H9 (cell line): ENCODE measurements around the gene PTMA. TPM values are rescaled to one million over a fixed set of nuclear protein-coding genes. Genes with fewer than 3 reads are reported as not detected.

Experiments
- DNase-seq: peaks from one replicate; pipeline ENCODE4 v3.0.0-alpha.2; 2017
- H2AFZ ChIP-seq: one replicate; pipeline ENCODE4 v1.6.1; 2013; ENCODE audit warnings: mild to moderate bottlenecking, low read length, control low read depth, moderate library complexity
- H2AK5ac ChIP-seq: 2 replicates; pipeline ENCODE4 v1.6.1; 2013; ENCODE audit warnings: low read length, control low read depth, mixed read lengths; ENCODE audit not compliant: insufficient read length
- H2BK120ac ChIP-seq: one replicate; pipeline ENCODE4 v1.6.1; 2013; ENCODE audit warnings: low read depth, mild to moderate bottlenecking, low read length, control low read depth, inconsistent platforms; ENCODE audit not compliant: poor library complexity, severe bottlenecking
- H2BK12ac ChIP-seq: 2 replicates; pipeline ENCODE4 v1.6.1; 2013; ENCODE audit warnings: low read length, control low read depth, mixed read lengths, low read depth; ENCODE audit not compliant: insufficient read length
- H2BK15ac ChIP-seq: 2 replicates; pipeline ENCODE4 v1.6.1; 2013; ENCODE audit warnings: low read depth, low read length, control low read depth
- H2BK20ac ChIP-seq: one replicate; pipeline ENCODE4 v1.6.1; 2013; ENCODE audit warnings: low read depth, mild to moderate bottlenecking, low read length, control low read depth, inconsistent platforms; ENCODE audit not compliant: poor library complexity, severe bottlenecking
- H2BK5ac ChIP-seq: 2 replicates; pipeline ENCODE4 v1.6.1; 2013; ENCODE audit warnings: low read length, control low read depth, mixed read lengths; ENCODE audit not compliant: insufficient read length
- H3K14ac ChIP-seq: 2 replicates; pipeline ENCODE4 v1.6.1; 2013; ENCODE audit warnings: low read length, control low read depth; ENCODE audit not compliant: insufficient read depth
- H3K18ac ChIP-seq: 2 replicates; pipeline ENCODE4 v1.6.1; 2013; ENCODE audit warnings: low read depth, mild to moderate bottlenecking, mixed read lengths, low read length, control low read depth; ENCODE audit not compliant: insufficient read length
- H3K23ac ChIP-seq: 2 replicates; pipeline ENCODE4 v1.6.1; 2013; ENCODE audit warnings: low read length, control low read depth, mixed read lengths, low read depth; ENCODE audit not compliant: insufficient read length
- H3K23me2 ChIP-seq: 2 replicates; pipeline ENCODE4 v1.6.1; 2013; ENCODE audit warnings: low read depth, mild to moderate bottlenecking, mixed read lengths, low read length, control low read depth; ENCODE audit not compliant: insufficient read length, poor library complexity, severe bottlenecking
- H3K27ac ChIP-seq: 2 replicates; pipeline ENCODE4 v1.5.1; 2013; ENCODE audit warnings: low read length, control low read depth, mixed read lengths, low read depth; ENCODE audit not compliant: insufficient read length
- H3K27me3 ChIP-seq: 2 replicates; pipeline ENCODE4 v1.6.1; 2013; ENCODE audit warnings: low read length, control low read depth, inconsistent platforms; ENCODE audit not compliant: insufficient read depth
- H3K4ac ChIP-seq: 2 replicates; pipeline ENCODE4 v1.6.1; 2013; ENCODE audit warnings: low read depth, mild to moderate bottlenecking, control low read depth, inconsistent platforms, low read length, moderate library complexity
- H3K4me1 ChIP-seq: 2 replicates; pipeline ENCODE4 v1.6.1; 2013; ENCODE audit warnings: low read length, control low read depth, inconsistent platforms; ENCODE audit not compliant: insufficient read depth
- H3K4me2 ChIP-seq: 2 replicates; pipeline ENCODE4 v1.6.1; 2013; ENCODE audit warnings: low read length, control low read depth, mixed read lengths; ENCODE audit not compliant: insufficient read length, insufficient read depth
- H3K56ac ChIP-seq: 2 replicates; pipeline ENCODE4 v1.6.1; 2013; ENCODE audit warnings: low read depth, mild to moderate bottlenecking, mixed read lengths, low read length, control low read depth; ENCODE audit not compliant: insufficient read length
- H3K79me1 ChIP-seq: 2 replicates; pipeline ENCODE4 v1.6.1; 2013; ENCODE audit warnings: low read depth, mild to moderate bottlenecking, moderate library complexity, low read length, control low read depth, inconsistent platforms; ENCODE audit not compliant: insufficient read depth, poor library complexity, severe bottlenecking
- H3K79me2 ChIP-seq: 2 replicates; pipeline ENCODE4 v1.6.1; 2013; ENCODE audit warnings: low read length, control low read depth, inconsistent platforms; ENCODE audit not compliant: insufficient read depth
- H3K9ac ChIP-seq: 2 replicates; pipeline ENCODE4 v1.6.1; 2013; ENCODE audit warnings: low read length, control low read depth, mixed read lengths; ENCODE audit not compliant: insufficient read length; ENCODE audit errors: extremely low read depth
- H3K9me3 ChIP-seq: one replicate; pipeline ENCODE4 v1.6.1; 2013; ENCODE audit warnings: low read depth, low read length, inconsistent platforms; ENCODE audit not compliant: control insufficient read depth
- H3T11ph ChIP-seq: one replicate; pipeline ENCODE4 v1.6.1; 2013; ENCODE audit warnings: mild to moderate bottlenecking, low read length, control low read depth, inconsistent platforms
- H4K20me1 ChIP-seq: one replicate; pipeline ENCODE4 v1.6.1; 2013; ENCODE audit not compliant: control insufficient read depth, insufficient read length, insufficient read depth
- H4K5ac ChIP-seq: 2 replicates; pipeline ENCODE4 v1.6.1; 2013; ENCODE audit warnings: low read depth, mild to moderate bottlenecking, mixed read lengths, low read length, control low read depth; ENCODE audit not compliant: insufficient read length
- H4K8ac ChIP-seq: replicated peaks from 2 replicates; pipeline ENCODE4 v1.6.1; 2013; ENCODE audit warnings: low read length, control low read depth, mixed read lengths, low read depth; ENCODE audit not compliant: insufficient read length
- H4K91ac ChIP-seq: 2 replicates; pipeline ENCODE4 v1.6.1; 2013; ENCODE audit warnings: low read depth, mild to moderate bottlenecking, moderate library complexity, mixed read lengths, low read length, control low read depth; ENCODE audit not compliant: insufficient read length
- H3K27ac Mint-ChIP-seq, 3 experiments: 2 replicates in 2 of 3; 3 replicates in 1 of 3; pipeline ENCODE4 v1.8.0; 2020 to 2021; ENCODE audit warnings: mixed read lengths in 3 of 3, mild to moderate bottlenecking in 1 of 3, moderate library complexity in 1 of 3
- H3K27me3 Mint-ChIP-seq: 2 replicates; pipeline ENCODE4 v1.8.0; 2021; ENCODE audit warnings: low read depth, mild to moderate bottlenecking, moderate library complexity, mixed read lengths
- H3K36me3 Mint-ChIP-seq, 3 experiments: 2 replicates in 2 of 3; 3 replicates in 1 of 3; pipeline ENCODE4 v1.8.0; 2020 to 2021; ENCODE audit warnings: low read depth in 3 of 3, mixed read lengths in 3 of 3; ENCODE audit not compliant: insufficient read depth in 1 of 3
- H3K4me1 Mint-ChIP-seq, 2 experiments: 2 replicates each; pipeline ENCODE4 v1.8.0; 2020; ENCODE audit warnings: mixed read lengths in 2 of 2
- H3K4me3 Mint-ChIP-seq, 2 experiments: 2 replicates in 1 of 2; 3 replicates in 1 of 2; pipeline ENCODE4 v1.8.0; 2020 to 2021; ENCODE audit warnings: mild to moderate bottlenecking in 2 of 2, mixed read lengths in 2 of 2, moderate library complexity in 1 of 2
- H3K9me3 Mint-ChIP-seq, 2 experiments: 2 replicates in 1 of 2; 3 replicates in 1 of 2; pipeline ENCODE4 v1.8.0; 2020; ENCODE audit warnings: mild to moderate bottlenecking in 2 of 2, mixed read lengths in 2 of 2, moderate library complexity in 1 of 2
- WGBS: extraction: QIAGEN DNeasy Blood & Tissue Kit; methylation state at CpG from one replicate; pipeline ENCODE4 v1.1.7; 2013; ENCODE audit warnings: missing lambda C conversion rate, low lambda C conversion rate, mixed read lengths; ENCODE audit not compliant: insufficient read length; ENCODE audit errors: extremely low coverage; 5-methylcytosine and 5-hydroxymethylcytosine counted together
- total RNA-seq: library from RNA; stranded (reverse); gene quantifications from 2 replicates; pipeline ENCODE4 v1.2.1, GENCODE V29; 2021
- TF ChIP-seq, protein P1 (sequence below): fragments of 200-600 bp; sonication (generic); conservative IDR thresholded peaks from 3 replicates; pipeline ENCODE4 v1.8.0; 2021; ENCODE audit warnings: antibody characterized with exemption, mild to moderate bottlenecking

The PTMA gene
- total RNA-seq, 1 experiment from 2014 or later, result 1,963 TPM

DNA sequence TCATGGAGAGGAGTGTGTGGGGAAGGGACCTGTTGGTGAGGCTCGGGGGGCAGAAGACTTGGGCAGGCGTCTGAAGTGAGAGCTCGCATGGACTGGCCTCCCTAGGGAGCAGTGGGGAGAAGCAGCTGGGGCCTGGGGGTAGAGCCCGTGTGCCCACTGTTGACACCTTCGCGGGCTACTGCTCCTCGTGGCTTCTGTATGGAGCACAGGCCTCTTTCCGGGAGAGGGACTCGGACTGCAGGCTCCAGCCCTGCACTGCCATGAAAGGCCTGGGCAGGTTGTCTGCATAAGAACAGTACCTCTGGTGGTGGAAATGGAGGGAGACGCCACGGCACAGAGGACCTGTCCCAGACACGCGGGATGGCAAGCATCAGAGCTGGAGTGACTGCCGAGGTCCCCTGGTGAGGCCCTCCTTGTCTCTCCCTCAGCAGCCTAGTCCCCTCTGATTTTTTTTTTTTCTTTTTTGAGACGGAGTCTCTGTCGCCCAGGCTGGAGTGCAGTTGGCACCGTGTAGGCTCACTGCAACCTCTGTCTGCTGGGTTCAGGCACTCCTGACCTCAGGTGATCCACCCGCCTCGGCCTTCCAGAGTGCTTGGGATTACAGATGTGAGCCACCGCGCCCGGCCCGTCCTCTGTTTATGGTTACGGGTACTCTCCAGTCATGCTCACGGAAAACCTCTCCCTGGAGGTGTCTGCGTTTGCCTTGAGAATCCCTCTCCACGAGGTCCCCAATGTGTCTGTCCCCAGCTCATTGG is 44.7 kb upstream of the PTMA start:
- Mint-ChIP-seq H3K27ac (peak overlapping the region in 2 of 3 experiments; percentile 8 to 92; a peak in 3 of 7 replicates), H3K27me3 (peaks cover 9% of the 10 kb centered on the region), H3K36me3 (peaks cover 0 to 7% (median 0%) of the 10 kb centered on the region in 3 experiments; a peak in 3 of 7 replicates), H3K4me3 (no peak overlapping the region; a peak in 3 of 5 replicates), H3K4me1 (peaks cover 25 to 46% of the 10 kb centered on the region in 2 experiments), H3K9me3 (peaks cover 0 to 3% of the 10 kb centered on the region in 2 experiments; a peak in 2 of 5 replicates)
- no peak overlapping the region for H3K9ac ChIP-seq
- no peak overlapping the region for H2AFZ ChIP-seq
- H3K4ac ChIP-seq, result no peak overlapping the region
- H3K4me2 ChIP-seq, result no peak overlapping the region
- H2BK20ac ChIP-seq, result no peak overlapping the region
- H3K18ac ChIP-seq, result peak overlapping the region; percentile 74
- no peak overlapping the region for H2BK15ac ChIP-seq
- H3K14ac ChIP-seq, result 0 out of 2 replicates have a peak overlapping the region, but pooled peaks have one; percentile 14
- no peaks in the 10 kb centered on the region for H3K9me3 ChIP-seq
- H3K4me1 ChIP-seq, result peaks cover 4% of the 10 kb centered on the region; the same call in 1 of the 2 replicates
- H4K5ac ChIP-seq, result no peak overlapping the region
- H3K56ac ChIP-seq, result no peak overlapping the region
- TF ChIP-seq, protein P1, sequence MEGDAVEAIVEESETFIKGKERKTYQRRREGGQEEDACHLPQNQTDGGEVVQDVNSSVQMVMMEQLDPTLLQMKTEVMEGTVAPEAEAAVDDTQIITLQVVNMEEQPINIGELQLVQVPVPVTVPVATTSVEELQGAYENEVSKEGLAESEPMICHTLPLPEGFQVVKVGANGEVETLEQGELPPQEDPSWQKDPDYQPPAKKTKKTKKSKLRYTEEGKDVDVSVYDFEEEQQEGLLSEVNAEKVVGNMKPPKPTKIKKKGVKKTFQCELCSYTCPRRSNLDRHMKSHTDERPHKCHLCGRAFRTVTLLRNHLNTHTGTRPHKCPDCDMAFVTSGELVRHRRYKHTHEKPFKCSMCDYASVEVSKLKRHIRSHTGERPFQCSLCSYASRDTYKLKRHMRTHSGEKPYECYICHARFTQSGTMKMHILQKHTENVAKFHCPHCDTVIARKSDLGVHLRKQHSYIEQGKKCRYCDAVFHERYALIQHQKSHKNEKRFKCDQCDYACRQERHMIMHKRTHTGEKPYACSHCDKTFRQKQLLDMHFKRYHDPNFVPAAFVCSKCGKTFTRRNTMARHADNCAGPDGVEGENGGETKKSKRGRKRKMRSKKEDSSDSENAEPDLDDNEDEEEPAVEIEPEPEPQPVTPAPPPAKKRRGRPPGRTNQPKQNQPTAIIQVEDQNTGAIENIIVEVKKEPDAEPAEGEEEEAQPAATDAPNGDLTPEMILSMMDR, result no peak
- peak; percentile 31 for DNase-seq
- H2BK5ac ChIP-seq, result no peak overlapping the region
- H4K8ac ChIP-seq, result no peak overlapping the region
- H4K91ac ChIP-seq, result peak overlapping the region; percentile 39
- no peaks in the 10 kb centered on the region for H4K20me1 ChIP-seq
- H2BK120ac ChIP-seq, result no peak overlapping the region
- WGBS, result no CpG with 5 or more reads among the region's 27 CpGs
- no peak overlapping the region for H3T11ph ChIP-seq
- no peaks in the 10 kb centered on the region for H3K79me1 ChIP-seq
- H3K79me2 ChIP-seq, result no peaks in the 10 kb centered on the region
- H2BK12ac ChIP-seq, result no peak overlapping the region
- peaks cover 3% of the 10 kb centered on the region for H3K23me2 ChIP-seq
- H3K27me3 ChIP-seq, result no peaks in the 10 kb centered on the region
- H2AK5ac ChIP-seq, result no peak overlapping the region
- H3K23ac ChIP-seq, result no peak overlapping the region
- H3K27ac ChIP-seq, result no peak overlapping the region
